Measurements from ENCODE around the gene CCDC69.

The CCDC69 gene

DNA sequence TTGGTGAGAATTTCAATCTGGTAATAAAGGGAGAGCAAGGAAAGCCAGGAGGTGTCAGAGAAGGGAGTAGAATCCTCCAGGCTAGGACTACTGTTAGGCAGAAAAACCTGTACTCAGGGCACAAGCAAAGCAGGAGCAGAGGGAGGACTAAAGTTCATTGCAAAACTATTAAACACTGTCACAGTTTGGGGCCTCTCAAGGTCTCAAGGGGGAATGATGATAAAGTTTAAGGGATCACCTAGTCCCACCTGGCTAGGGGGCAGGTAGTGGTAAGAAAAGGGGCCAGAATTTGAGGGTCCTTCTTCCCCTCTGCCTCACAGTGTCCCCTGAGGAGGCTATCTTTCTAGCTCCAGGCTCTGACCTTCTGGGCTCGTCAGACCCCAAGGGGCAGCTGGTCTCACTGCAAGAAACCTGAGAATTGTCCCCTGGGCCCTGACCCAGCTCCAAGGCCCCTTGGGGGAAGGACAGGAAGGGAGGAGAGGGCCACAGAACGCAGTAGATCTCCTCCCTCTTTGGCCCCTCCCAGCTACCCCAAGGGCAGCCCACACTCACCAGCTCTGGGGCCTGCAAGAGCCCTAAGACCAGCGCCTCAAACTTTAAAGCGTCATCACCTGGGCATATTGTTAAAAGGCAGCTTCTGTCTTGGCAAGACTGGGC, 974 bp downstream of the CCDC69 start:
- H2BK120ac ChIP-seq (ENCODE audit: low read depth, low read length), result no peak overlapping the region
- peaks cover 3% of the 10 kb centered on the region for H3K4me1 ChIP-seq (ENCODE audit: control insufficient read depth, insufficient read depth, low read depth, low read length)
- peak; percentile 24 for DNase-seq
- peak overlapping the region; percentile 4 for H2BK15ac ChIP-seq (ENCODE audit: low read depth, poor library complexity, severe bottlenecking)
- no peaks in the 10 kb centered on the region for H3K79me1 ChIP-seq (replicated peaks; ENCODE audit: low read length, poor library complexity, severe bottlenecking)
- no peak overlapping the region for H3K14ac ChIP-seq (ENCODE audit: low read length in 2 of 2)
- no peak overlapping the region for H2BK5ac ChIP-seq (ENCODE audit: low read depth, low read length, poor library complexity, severe bottlenecking)
- H4K91ac ChIP-seq (ENCODE audit: low read length), result no peak overlapping the region
- no peaks in the 10 kb centered on the region for H3K9me3 ChIP-seq (ENCODE audit: control insufficient read depth, low read length)
- peak overlapping the region in 1 of 2 experiments; percentile 84 for H3K4me3 ChIP-seq (ENCODE audit: insufficient read depth in 1 of 2, low read depth in 1 of 2, low read length in 2 of 2)
- H3K4ac ChIP-seq (ENCODE audit: low read depth in 1 of 2, low read length in 2 of 2), result no peak overlapping the region
- peak overlapping the region; percentile 82 for H3K9ac ChIP-seq (ENCODE audit: low read length)
- H3K18ac ChIP-seq (ENCODE audit: low read depth in 1 of 2, low read length in 2 of 2), result peak overlapping the region in 1 of 2 experiments; percentile 71
- H3K27me3 ChIP-seq (ENCODE audit: control insufficient read depth in 1 of 2, insufficient read depth in 1 of 2, low read length in 2 of 2), result no peaks in the 10 kb centered on the region
- no peaks in the 10 kb centered on the region for H3K36me3 ChIP-seq (ENCODE audit: control insufficient read depth in 1 of 2, insufficient read depth in 2 of 2, low read depth in 1 of 2, low read length in 2 of 2)
- H3K27ac ChIP-seq (ENCODE audit: low read length, poor library complexity, severe bottlenecking), result no peak overlapping the region
- H3K23ac ChIP-seq (ENCODE audit: low read length in 2 of 2), result no peak overlapping the region
- H2AFZ ChIP-seq (ENCODE audit: low read depth, low read length), result no peak overlapping the region
- no peak overlapping the region for H2AK5ac ChIP-seq (ENCODE audit: low read length, severe bottlenecking)
- no peak overlapping the region for H4K8ac ChIP-seq (ENCODE audit: low read length)
- WGBS, result 15% methylated on average over 3 of the region's 4 CpGs
- H2BK12ac ChIP-seq (ENCODE audit: low read length in 2 of 2), result no peak overlapping the region
- peak overlapping the region; percentile 91 for H3K4me2 ChIP-seq (ENCODE audit: low read length, poor library complexity, severe bottlenecking)

- no peaks in the 10 kb centered on the region for H3K9me3 ChIP-seq (ENCODE audit: control insufficient read depth, low read length)
- no peak for DNase-seq
- no peaks in the 10 kb centered on the region for H3K79me1 ChIP-seq (replicated peaks; ENCODE audit: low read length, poor library complexity, severe bottlenecking)
- no peak overlapping the region for H3K4ac ChIP-seq (ENCODE audit: low read depth in 1 of 2, low read length in 2 of 2)
- H3K18ac ChIP-seq (ENCODE audit: low read depth in 1 of 2, low read length in 2 of 2), result no peak overlapping the region
- H2BK5ac ChIP-seq (ENCODE audit: low read depth, low read length, poor library complexity, severe bottlenecking), result no peak overlapping the region
- no peak overlapping the region for H4K8ac ChIP-seq (ENCODE audit: low read length)
- WGBS, result 95% methylated on average over 5 of the region's 6 CpGs
- no peak overlapping the region for H3K23ac ChIP-seq (ENCODE audit: low read length in 2 of 2)
- H2AK5ac ChIP-seq (ENCODE audit: low read length, severe bottlenecking), result no peak overlapping the region
- no peak overlapping the region for H2AFZ ChIP-seq (ENCODE audit: low read depth, low read length)
- H2BK15ac ChIP-seq (ENCODE audit: low read depth, poor library complexity, severe bottlenecking), result peak overlapping the region; percentile 19
- peak overlapping the region; percentile 82 for H3K9ac ChIP-seq (ENCODE audit: low read length)
- H2BK120ac ChIP-seq (ENCODE audit: low read depth, low read length), result no peak overlapping the region
- no peaks in the 10 kb centered on the region for H3K36me3 ChIP-seq (ENCODE audit: control insufficient read depth in 1 of 2, insufficient read depth in 2 of 2, low read depth in 1 of 2, low read length in 2 of 2)
- no peak overlapping the region for H3K4me3 ChIP-seq (ENCODE audit: insufficient read depth in 1 of 2, low read depth in 1 of 2, low read length in 2 of 2)
- peaks cover 3% of the 10 kb centered on the region for H3K4me1 ChIP-seq (ENCODE audit: control insufficient read depth, insufficient read depth, low read depth, low read length)
- H3K14ac ChIP-seq (ENCODE audit: low read length in 2 of 2), result no peak overlapping the region
- H3K4me2 ChIP-seq (ENCODE audit: low read length, poor library complexity, severe bottlenecking), result no peak overlapping the region
- no peak overlapping the region for H4K91ac ChIP-seq (ENCODE audit: low read length)
- no peaks in the 10 kb centered on the region for H3K27me3 ChIP-seq (ENCODE audit: control insufficient read depth in 1 of 2, insufficient read depth in 1 of 2, low read length in 2 of 2)
- no peak overlapping the region for H3K27ac ChIP-seq (ENCODE audit: low read length, poor library complexity, severe bottlenecking)
- peak overlapping the region; percentile 2 to 59 for H2BK12ac ChIP-seq (ENCODE audit: low read length in 2 of 2)
Observed at GRCh38 chr5:151222054-151222789, 1.7 kb downstream of the CCDC69 start.

DNA sequence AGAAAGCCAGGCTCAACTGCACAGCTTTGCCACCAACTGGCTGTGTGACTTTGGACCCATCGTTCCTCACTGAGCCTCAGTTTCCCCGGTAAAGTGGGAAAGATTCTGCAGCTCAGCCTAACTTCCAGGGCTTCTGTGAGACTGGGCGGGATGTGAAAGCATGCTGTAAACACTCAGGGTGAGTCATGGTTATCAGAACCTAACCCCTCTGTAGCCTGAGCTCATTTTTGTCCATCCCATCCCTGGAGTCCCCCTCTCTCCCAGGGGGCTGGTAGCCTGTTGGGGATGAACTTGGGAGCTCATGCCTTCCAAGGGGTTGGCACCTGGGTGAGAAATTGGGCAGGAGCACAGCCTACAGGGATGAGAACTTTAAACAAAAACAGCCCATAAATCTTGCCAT, 2.3 kb downstream of the CCDC69 start:
- Histone ChIP-seq H3K27me3 (ENCODE audit: control insufficient read depth in 1 of 2, insufficient read depth in 1 of 2, low read length in 2 of 2) (no peaks in the 10 kb centered on the region), H3K4me2 (ENCODE audit: low read length, poor library complexity, severe bottlenecking) (no peak overlapping the region), H2BK5ac (ENCODE audit: low read depth, low read length, poor library complexity, severe bottlenecking) (no peak overlapping the region), H2AK5ac (ENCODE audit: low read length, severe bottlenecking) (no peak overlapping the region), H3K9me3 (ENCODE audit: control insufficient read depth, low read length) (no peaks in the 10 kb centered on the region), H3K23ac (ENCODE audit: low read length in 2 of 2) (no peak overlapping the region), H3K4ac (ENCODE audit: low read depth in 1 of 2, low read length in 2 of 2) (no peak overlapping the region), H3K4me3 (ENCODE audit: insufficient read depth in 1 of 2, low read depth in 1 of 2, low read length in 2 of 2) (no peak overlapping the region), H3K14ac (ENCODE audit: low read length in 2 of 2) (no peak overlapping the region), H3K9ac (ENCODE audit: low read length) (no peak overlapping the region), H4K8ac (ENCODE audit: low read length) (no peak overlapping the region), H2BK15ac (ENCODE audit: low read depth, poor library complexity, severe bottlenecking) (peak overlapping the region; percentile 19), H2AFZ (ENCODE audit: low read depth, low read length) (no peak overlapping the region), H2BK120ac (ENCODE audit: low read depth, low read length) (no peak overlapping the region), H3K79me1 (replicated peaks; ENCODE audit: low read length, poor library complexity, severe bottlenecking) (no peaks in the 10 kb centered on the region), H3K4me1 (ENCODE audit: control insufficient read depth, insufficient read depth, low read depth, low read length) (peaks cover 3% of the 10 kb centered on the region), H2BK12ac (ENCODE audit: low read length in 2 of 2) (no peak overlapping the region), H4K91ac (ENCODE audit: low read length) (no peak overlapping the region), H3K27ac (ENCODE audit: low read length, poor library complexity, severe bottlenecking) (no peak overlapping the region), H3K36me3 (ENCODE audit: control insufficient read depth in 1 of 2, insufficient read depth in 2 of 2, low read depth in 1 of 2, low read length in 2 of 2) (no peaks in the 10 kb centered on the region), H3K18ac (ENCODE audit: low read depth in 1 of 2, low read length in 2 of 2) (no peak overlapping the region)
- peak; percentile 56 for DNase-seq
- 60% methylated on average over 3 of the region's 3 CpGs for WGBS

DNA sequence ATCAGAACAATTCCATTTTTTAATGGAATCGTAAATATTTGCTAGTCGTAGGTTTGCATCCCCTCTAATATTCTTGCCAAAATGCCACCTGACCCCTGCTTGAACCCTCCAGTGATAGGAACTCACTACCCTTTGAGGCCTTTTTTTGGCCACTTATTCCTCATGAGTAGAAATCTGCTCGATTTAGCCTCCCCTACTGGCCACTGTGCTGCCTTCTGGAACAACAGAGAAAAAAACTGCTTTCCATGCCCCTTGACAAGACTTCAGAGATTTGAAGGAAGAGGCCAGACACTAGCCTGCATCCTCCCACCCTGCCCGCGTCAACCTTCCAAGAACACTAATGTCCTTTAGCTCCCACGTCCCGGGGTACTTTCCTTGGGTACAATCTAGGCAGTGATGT, 4.1 kb downstream of the CCDC69 start:
- no peak overlapping the region for H3K18ac ChIP-seq (ENCODE audit: low read depth in 1 of 2, low read length in 2 of 2)
- no peaks in the 10 kb centered on the region for H3K27me3 ChIP-seq (ENCODE audit: control insufficient read depth in 1 of 2, insufficient read depth in 1 of 2, low read length in 2 of 2)
- H3K14ac ChIP-seq (ENCODE audit: low read length in 2 of 2), result no peak overlapping the region

More for the DNA sequence above, 4.1 kb downstream of the CCDC69 start:
- no peak overlapping the region for H2AFZ ChIP-seq (ENCODE audit: low read depth, low read length)
- H3K9ac ChIP-seq (ENCODE audit: low read length), result no peak overlapping the region
- H4K8ac ChIP-seq (ENCODE audit: low read length), result no peak overlapping the region
- no peak overlapping the region for H4K91ac ChIP-seq (ENCODE audit: low read length)
- no peak overlapping the region for H3K23ac ChIP-seq (ENCODE audit: low read length in 2 of 2)
- no peak for DNase-seq
- no peaks in the 10 kb centered on the region for H3K9me3 ChIP-seq (ENCODE audit: control insufficient read depth, low read length)
- no peak overlapping the region for H2BK5ac ChIP-seq (ENCODE audit: low read depth, low read length, poor library complexity, severe bottlenecking)
- no peak overlapping the region for H2BK15ac ChIP-seq (ENCODE audit: low read depth, poor library complexity, severe bottlenecking)
- H3K36me3 ChIP-seq (ENCODE audit: control insufficient read depth in 1 of 2, insufficient read depth in 2 of 2, low read depth in 1 of 2, low read length in 2 of 2), result no peaks in the 10 kb centered on the region
- H3K27ac ChIP-seq (ENCODE audit: low read length, poor library complexity, severe bottlenecking), result no peak overlapping the region
- H3K4me2 ChIP-seq (ENCODE audit: low read length, poor library complexity, severe bottlenecking), result no peak overlapping the region
- peaks cover 3% of the 10 kb centered on the region for H3K4me1 ChIP-seq (ENCODE audit: control insufficient read depth, insufficient read depth, low read depth, low read length)
- H3K79me1 ChIP-seq (replicated peaks; ENCODE audit: low read length, poor library complexity, severe bottlenecking), result no peaks in the 10 kb centered on the region
- WGBS, result 87% methylated on average over 7 of the region's 7 CpGs
- no peak overlapping the region for H3K4me3 ChIP-seq (ENCODE audit: insufficient read depth in 1 of 2, low read depth in 1 of 2, low read length in 2 of 2)
- H2AK5ac ChIP-seq (ENCODE audit: low read length, severe bottlenecking), result no peak overlapping the region
- H2BK120ac ChIP-seq (ENCODE audit: low read depth, low read length), result no peak overlapping the region
- no peak overlapping the region for H3K4ac ChIP-seq (ENCODE audit: low read depth in 1 of 2, low read length in 2 of 2)
- H2BK12ac ChIP-seq (ENCODE audit: low read length in 2 of 2), result no peak overlapping the region
